ENCODE measurements around the gene C1RL. TPM values are rescaled to one million over a fixed set of nuclear protein-coding genes. Genes with fewer than 3 reads are reported as not detected.

C1RL gene
- total RNA-seq, 1 experiment from 2014 or later = 8.9 TPM

DNA sequence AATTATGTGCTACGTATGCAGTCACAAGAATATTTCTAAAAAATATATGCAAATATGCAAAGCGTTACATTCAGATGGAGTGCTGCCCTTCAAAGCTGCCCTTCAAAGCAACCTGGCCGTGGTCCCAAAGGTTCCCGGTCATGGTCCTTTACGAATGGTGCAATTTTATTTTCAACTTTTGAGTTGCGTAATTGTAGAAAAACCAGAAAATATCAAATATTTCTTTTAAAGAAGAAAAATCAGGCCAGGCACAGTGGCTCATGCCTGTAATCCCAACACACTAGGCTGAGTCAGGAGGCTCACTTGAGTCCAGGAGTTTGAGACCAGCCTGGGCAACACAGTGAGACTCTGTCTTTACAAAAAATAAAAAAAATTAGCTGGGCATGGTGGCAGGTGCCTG, 42.5 kb upstream of the C1RL start:
- no peaks in the 10 kb centered on the region for H3K9me2 ChIP-seq (replicated peaks; ENCODE audit: low read length)
- no TSS peak for BruUV-seq (replicated peaks)
- ATAC-seq = no peak
- H3K4me3 ChIP-seq (ENCODE audit: low read length) = no peak overlapping the region
- CTCF ChIA-PET = no interaction called here
- no peaks in the 10 kb centered on the region for H3K27me3 ChIP-seq (ENCODE audit: low read length)
- no peak overlapping the region for H3K9ac ChIP-seq (ENCODE audit: low read length)
- H4K20me1 ChIP-seq (ENCODE audit: low read length) = no peaks in the 10 kb centered on the region
- H3K36me3 ChIP-seq (ENCODE audit: low read depth, low read length) = no peaks in the 10 kb centered on the region
- no peak for DNase-seq
- no peaks in the 10 kb centered on the region for H3F3A ChIP-seq (ENCODE audit: low read length, unreplicated experiment)
- no peak overlapping the region for H3K4me2 ChIP-seq (ENCODE audit: low read length)
- TF ChIP-seq EZH2 (IDR thresholded peaks at IDR 0.05; ENCODE audit: low read length, unreplicated experiment) = no peak
- no peak for TF ChIP-seq CTCF (conservative IDR thresholded peaks at IDR 0.05; ENCODE audit: low read depth, low read length)
- TF ChIP-seq EZH2phosphoT487 (IDR thresholded peaks at IDR 0.05; ENCODE audit: borderline replicate concordance, low read length) = no peak
- no peak overlapping the region for H2AFZ ChIP-seq (ENCODE audit: low read length)
- POLR2A ChIA-PET (ENCODE audit: unreplicated experiment) = no interaction called here
- H3K4me1 ChIP-seq (ENCODE audit: insufficient read depth, low read length) = no peaks in the 10 kb centered on the region
- no peak overlapping the region for H3K27ac ChIP-seq (ENCODE audit: low read length)
- no peaks in the 10 kb centered on the region for H3K79me2 ChIP-seq (ENCODE audit: low read length)
- intact Hi-C loops (cut with micrococcal nuclease) = no loop called here
- no peaks in the 10 kb centered on the region for H3K9me3 ChIP-seq (ENCODE audit: low read length)

DNA sequence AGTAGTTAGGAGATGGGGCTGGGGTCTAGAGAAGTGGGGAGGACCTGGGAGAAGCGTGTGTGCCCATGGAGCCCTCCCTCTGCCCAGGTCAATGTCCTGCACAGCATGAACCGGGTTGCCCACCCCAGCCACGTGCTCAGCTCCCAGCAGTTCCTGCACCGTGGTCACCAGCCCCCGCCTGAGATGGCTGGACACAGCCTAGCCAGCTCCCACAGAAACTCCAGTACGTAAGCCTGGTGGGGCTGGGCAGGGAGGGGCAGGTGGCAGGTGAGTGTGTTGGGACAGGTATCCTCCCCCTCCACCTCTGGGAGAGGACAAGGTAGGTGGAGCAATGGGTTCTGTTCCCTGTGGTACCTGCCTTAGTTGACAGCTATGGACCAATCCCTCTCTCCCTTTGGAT, 41.8 kb upstream of the C1RL start:
- no peaks in the 10 kb centered on the region for H3K4me1 ChIP-seq (ENCODE audit: insufficient read depth, low read length)
- H3K27me3 ChIP-seq (ENCODE audit: low read length) = no peaks in the 10 kb centered on the region
- no peaks in the 10 kb centered on the region for H3K79me2 ChIP-seq (ENCODE audit: low read length)
- TF ChIP-seq EZH2 (IDR thresholded peaks at IDR 0.05; ENCODE audit: low read length, unreplicated experiment) (no peak), CTCF (conservative IDR thresholded peaks at IDR 0.05; ENCODE audit: low read depth, low read length) (no peak), EZH2phosphoT487 (IDR thresholded peaks at IDR 0.05; ENCODE audit: borderline replicate concordance, low read length) (no peak)
- H3K9me3 ChIP-seq (ENCODE audit: low read length) = no peaks in the 10 kb centered on the region
- no peak for ATAC-seq
- H2AFZ ChIP-seq (ENCODE audit: low read length) = no peak overlapping the region
- BruUV-seq (replicated peaks) = no TSS peak
- H3K27ac ChIP-seq (ENCODE audit: low read length) = no peak overlapping the region
- H3K36me3 ChIP-seq (ENCODE audit: low read depth, low read length) = no peaks in the 10 kb centered on the region
- no peaks in the 10 kb centered on the region for H3K9me2 ChIP-seq (replicated peaks; ENCODE audit: low read length)
- H3K9ac ChIP-seq (ENCODE audit: low read length) = no peak overlapping the region
- H4K20me1 ChIP-seq (ENCODE audit: low read length) = no peaks in the 10 kb centered on the region
- CTCF ChIA-PET = no interaction called here
- POLR2A ChIA-PET (ENCODE audit: unreplicated experiment) = no interaction called here
- no peak overlapping the region for H3K4me2 ChIP-seq (ENCODE audit: low read length)
- intact Hi-C loops (cut with micrococcal nuclease) = no loop called here
- no peak for DNase-seq
- H3F3A ChIP-seq (ENCODE audit: low read length, unreplicated experiment) = no peaks in the 10 kb centered on the region
- no peak overlapping the region for H3K4me3 ChIP-seq (ENCODE audit: low read length)

- Histone ChIP-seq H4K20me1 (ENCODE audit: low read length) (no peaks in the 10 kb centered on the region), H3K9me2 (replicated peaks; ENCODE audit: low read length) (no peaks in the 10 kb centered on the region), H3K4me2 (ENCODE audit: low read length) (no peak overlapping the region), H3K79me2 (ENCODE audit: low read length) (no peaks in the 10 kb centered on the region), H3K4me1 (ENCODE audit: insufficient read depth, low read length) (no peaks in the 10 kb centered on the region), H3K27me3 (ENCODE audit: low read length) (no peaks in the 10 kb centered on the region), H3K36me3 (ENCODE audit: low read depth, low read length) (no peaks in the 10 kb centered on the region), H3K27ac (ENCODE audit: low read length) (no peak overlapping the region), H3K4me3 (ENCODE audit: low read length) (no peak overlapping the region), H3K9me3 (ENCODE audit: low read length) (no peaks in the 10 kb centered on the region), H3K9ac (ENCODE audit: low read length) (no peak overlapping the region), H2AFZ (ENCODE audit: low read length) (no peak overlapping the region), H3F3A (ENCODE audit: low read length, unreplicated experiment) (no peaks in the 10 kb centered on the region)
- POLR2A ChIA-PET (ENCODE audit: unreplicated experiment) = no interaction called here
- CTCF ChIA-PET = no interaction called here
- DNase-seq (no peak), ATAC-seq (no peak)
- intact Hi-C loops (cut with micrococcal nuclease) = no loop called here
- BruUV-seq (replicated peaks) = no TSS peak
- TF ChIP-seq EZH2phosphoT487 (IDR thresholded peaks at IDR 0.05; ENCODE audit: borderline replicate concordance, low read length) = no peak
- TF ChIP-seq CTCF (conservative IDR thresholded peaks at IDR 0.05; ENCODE audit: low read depth, low read length) = no peak
- no peak for TF ChIP-seq EZH2 (IDR thresholded peaks at IDR 0.05; ENCODE audit: low read length, unreplicated experiment)
Measured at GRCh38 chr12:7150356-7150755, 41.3 kb upstream of the C1RL start.

Data from PC-3 (cell line).